Neural cell (in vitro differentiated cells): Measurements from ENCODE around the gene POGLUT2. TPM values are rescaled to one million over a fixed set of nuclear protein-coding genes. Genes with fewer than 3 reads are reported as not detected.
A peak's percentile ranks its signal among the peaks of the same experiment; 100 is the strongest.

Experiments
- H2AFZ ChIP-seq: fragments of 200-600, 300-800 bp; sonication (generic), shearing (Covaris generic); 2 replicates; pipeline ENCODE4 v1.6.0; 2014; ENCODE audit warnings: low read depth, mild to moderate bottlenecking, antibody characterized with exemption, low read length, moderate library complexity
- H3F3A ChIP-seq: fragments of 200-600 bp; shearing (Covaris generic); 2 replicates; pipeline ENCODE4 v1.6.1; 2016; ENCODE audit warnings: mild to moderate bottlenecking, moderate library complexity, mixed read lengths, antibody characterized with exemption, low read length; ENCODE audit not compliant: insufficient read depth, poor library complexity, severe bottlenecking
- H3K27ac ChIP-seq: fragments of 200-600, 300-800 bp; sonication (generic), shearing (Covaris generic); 2 replicates; pipeline ENCODE4 v1.5.1; 2014; ENCODE audit warnings: mild to moderate bottlenecking, low read length, moderate library complexity
- H3K27me3 ChIP-seq: fragments of 300-800, 200-600 bp; sonication (generic), shearing (Covaris generic); 2 replicates; pipeline ENCODE4 v1.6.0; 2014; ENCODE audit warnings: mild to moderate bottlenecking, low read depth, low read length, moderate library complexity; ENCODE audit not compliant: insufficient read depth
- H3K36me3 ChIP-seq: fragments of 300-800, 200-600 bp; sonication (generic), shearing (Covaris generic); 2 replicates; pipeline ENCODE4 v1.5.1; 2014; ENCODE audit warnings: mild to moderate bottlenecking, antibody characterized with exemption, low read length, moderate library complexity; ENCODE audit not compliant: insufficient read depth
- H3K4me2 ChIP-seq: fragments of 300-800, 200-600 bp; sonication (generic), shearing (Covaris generic); 2 replicates; pipeline ENCODE4 v1.6.0; 2014; ENCODE audit warnings: mild to moderate bottlenecking, low read length
- H3K4me3 ChIP-seq: fragments of 300-800, 200-600 bp; sonication (generic), shearing (Covaris generic); 2 replicates; pipeline ENCODE4 v1.5.1; 2014; ENCODE audit warnings: mild to moderate bottlenecking, low read length, moderate library complexity
- H3K79me2 ChIP-seq: fragments of 200-600 bp; shearing (Covaris generic); replicated peaks from 2 replicates; pipeline ENCODE4 v1.6.0; 2014; ENCODE audit warnings: mild to moderate bottlenecking, low read length, moderate library complexity; ENCODE audit not compliant: insufficient read depth
- H3K9ac ChIP-seq: fragments of 300-800, 200-600 bp; sonication (generic), shearing (Covaris generic); 2 replicates; pipeline ENCODE4 v1.6.1; 2016; ENCODE audit warnings: mild to moderate bottlenecking, low read length, mixed read lengths
- H3K9me2 ChIP-seq: fragments of 200-600 bp; shearing (Covaris generic); 2 replicates; pipeline ENCODE4 v1.6.1; 2016; ENCODE audit warnings: mild to moderate bottlenecking, low read length, mixed read lengths; ENCODE audit not compliant: insufficient read depth
- H3K9me3 ChIP-seq: fragments of 200-600, 300-800 bp; sonication (generic), shearing (Covaris generic); 2 replicates; pipeline ENCODE4 v1.6.1; 2016; ENCODE audit warnings: mild to moderate bottlenecking, mixed run types, low read length, moderate library complexity, mixed read lengths
- H4K20me1 ChIP-seq: fragments of 200-600 bp; shearing (Covaris generic); 2 replicates; pipeline ENCODE4 v1.6.1; 2016; ENCODE audit warnings: mild to moderate bottlenecking, mixed run types; ENCODE audit not compliant: insufficient read depth
- EP300 ChIP-seq: fragments of 450-650 bp; conservative IDR thresholded peaks from 2 replicates; pipeline ENCODE4 v1.6.1; 2014; ENCODE audit warnings: antibody characterized with exemption, mild to moderate bottlenecking, moderate library complexity; ENCODE audit not compliant: poor library complexity, severe bottlenecking
- EZH2 ChIP-seq: fragments of 200-600, 300-800 bp; shearing (Covaris generic), sonication (generic); IDR thresholded peaks from 2 replicates; pipeline ENCODE4 v1.6.1; 2014; ENCODE audit warnings: antibody characterized with exemption, low read length, borderline replicate concordance, mild to moderate bottlenecking; ENCODE audit not compliant: insufficient read depth, poor library complexity, severe bottlenecking
- MXI1 ChIP-seq: fragments of 450-650 bp; conservative IDR thresholded peaks from 2 replicates; pipeline ENCODE4 v1.6.1; 2014; ENCODE audit warnings: antibody characterized with exemption, mild to moderate bottlenecking; ENCODE audit not compliant: poor library complexity, severe bottlenecking
- POLR2AphosphoS5 ChIP-seq: IDR thresholded peaks from 2 replicates; pipeline ENCODE4 v1.6.1; 2012
- RAD21 ChIP-seq: fragments of 450-650 bp; conservative IDR thresholded peaks from 2 replicates; pipeline ENCODE4 v1.6.1; 2014; ENCODE audit warnings: antibody characterized with exemption, mild to moderate bottlenecking, moderate library complexity
- SMC3 ChIP-seq: fragments of 450-650 bp; conservative IDR thresholded peaks from 2 replicates; pipeline ENCODE4 v1.6.1; 2014; ENCODE audit warnings: antibody characterized with exemption, mild to moderate bottlenecking, moderate library complexity; ENCODE audit not compliant: poor library complexity
- TAF1 ChIP-seq: IDR thresholded peaks from 2 replicates; pipeline ENCODE4 v1.6.1; 2012; ENCODE audit warnings: low read depth
- polyA plus RNA-seq: library from polyadenylated mRNA; depleted of rRNA; stranded (reverse); fragments of >200 nt; gene quantifications from 2 replicates; pipeline ENCODE4 v1.2.3, GENCODE V29; 2014
- TF ChIP-seq, protein P1 (sequence below): IDR thresholded peaks from 2 replicates; pipeline ENCODE4 v1.6.1; 2012; ENCODE audit warnings: borderline replicate concordance
- TF ChIP-seq, protein P2 (sequence below): fragments of 450-650 bp; IDR thresholded peaks from 2 replicates; pipeline ENCODE4 v1.5.1; 2014; ENCODE audit warnings: antibody characterized with exemption, mild to moderate bottlenecking, moderate library complexity; ENCODE audit not compliant: poor library complexity, severe bottlenecking

Gene POGLUT2
- polyA plus RNA-seq, 1 donor from 2014 or later, result 51.7 TPM

DNA sequence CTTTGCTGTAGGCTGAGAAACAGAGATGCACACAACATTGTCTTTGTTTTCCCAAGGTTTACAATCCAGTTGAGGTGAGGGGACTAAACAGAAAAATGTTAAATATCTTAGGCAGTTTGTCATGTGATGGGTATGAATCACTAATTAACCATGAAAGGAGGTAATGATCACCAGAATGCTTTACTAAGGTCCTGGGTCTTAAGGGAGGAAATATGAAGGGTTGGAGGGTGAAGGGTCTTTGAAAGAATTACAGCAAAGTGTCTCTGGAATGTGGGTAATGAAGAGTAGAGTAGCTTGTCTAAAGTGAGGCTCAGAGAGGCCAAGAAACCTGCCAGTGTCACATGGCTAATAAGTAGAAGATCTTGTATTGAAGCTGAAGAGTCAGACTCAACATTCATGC lies 19.1 kb upstream of the POGLUT2 start:
- Histone ChIP-seq H3K9ac (no peak overlapping the region), H3K9me3 (no peaks in the 10 kb centered on the region), H3F3A (no peaks in the 10 kb centered on the region), H3K79me2 (no peaks in the 10 kb centered on the region), H2AFZ (no peak overlapping the region), H3K9me2 (no peaks in the 10 kb centered on the region), H4K20me1 (no peaks in the 10 kb centered on the region), H3K36me3 (no peaks in the 10 kb centered on the region), H3K27me3 (no peaks in the 10 kb centered on the region), H3K4me2 (no peak overlapping the region), H3K27ac (peak overlapping the region; percentile 42), H3K4me3 (no peak overlapping the region)
- TF ChIP-seq POLR2AphosphoS5 (no peak), EZH2 (no peak), SMC3 (no peak), EP300 (no peak), TAF1 (no peak), MXI1 (no peak), RAD21 (no peak)
- TF ChIP-seq, protein P1, sequence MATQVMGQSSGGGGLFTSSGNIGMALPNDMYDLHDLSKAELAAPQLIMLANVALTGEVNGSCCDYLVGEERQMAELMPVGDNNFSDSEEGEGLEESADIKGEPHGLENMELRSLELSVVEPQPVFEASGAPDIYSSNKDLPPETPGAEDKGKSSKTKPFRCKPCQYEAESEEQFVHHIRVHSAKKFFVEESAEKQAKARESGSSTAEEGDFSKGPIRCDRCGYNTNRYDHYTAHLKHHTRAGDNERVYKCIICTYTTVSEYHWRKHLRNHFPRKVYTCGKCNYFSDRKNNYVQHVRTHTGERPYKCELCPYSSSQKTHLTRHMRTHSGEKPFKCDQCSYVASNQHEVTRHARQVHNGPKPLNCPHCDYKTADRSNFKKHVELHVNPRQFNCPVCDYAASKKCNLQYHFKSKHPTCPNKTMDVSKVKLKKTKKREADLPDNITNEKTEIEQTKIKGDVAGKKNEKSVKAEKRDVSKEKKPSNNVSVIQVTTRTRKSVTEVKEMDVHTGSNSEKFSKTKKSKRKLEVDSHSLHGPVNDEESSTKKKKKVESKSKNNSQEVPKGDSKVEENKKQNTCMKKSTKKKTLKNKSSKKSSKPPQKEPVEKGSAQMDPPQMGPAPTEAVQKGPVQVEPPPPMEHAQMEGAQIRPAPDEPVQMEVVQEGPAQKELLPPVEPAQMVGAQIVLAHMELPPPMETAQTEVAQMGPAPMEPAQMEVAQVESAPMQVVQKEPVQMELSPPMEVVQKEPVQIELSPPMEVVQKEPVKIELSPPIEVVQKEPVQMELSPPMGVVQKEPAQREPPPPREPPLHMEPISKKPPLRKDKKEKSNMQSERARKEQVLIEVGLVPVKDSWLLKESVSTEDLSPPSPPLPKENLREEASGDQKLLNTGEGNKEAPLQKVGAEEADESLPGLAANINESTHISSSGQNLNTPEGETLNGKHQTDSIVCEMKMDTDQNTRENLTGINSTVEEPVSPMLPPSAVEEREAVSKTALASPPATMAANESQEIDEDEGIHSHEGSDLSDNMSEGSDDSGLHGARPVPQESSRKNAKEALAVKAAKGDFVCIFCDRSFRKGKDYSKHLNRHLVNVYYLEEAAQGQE, result no peak
- TF ChIP-seq, protein P2, sequence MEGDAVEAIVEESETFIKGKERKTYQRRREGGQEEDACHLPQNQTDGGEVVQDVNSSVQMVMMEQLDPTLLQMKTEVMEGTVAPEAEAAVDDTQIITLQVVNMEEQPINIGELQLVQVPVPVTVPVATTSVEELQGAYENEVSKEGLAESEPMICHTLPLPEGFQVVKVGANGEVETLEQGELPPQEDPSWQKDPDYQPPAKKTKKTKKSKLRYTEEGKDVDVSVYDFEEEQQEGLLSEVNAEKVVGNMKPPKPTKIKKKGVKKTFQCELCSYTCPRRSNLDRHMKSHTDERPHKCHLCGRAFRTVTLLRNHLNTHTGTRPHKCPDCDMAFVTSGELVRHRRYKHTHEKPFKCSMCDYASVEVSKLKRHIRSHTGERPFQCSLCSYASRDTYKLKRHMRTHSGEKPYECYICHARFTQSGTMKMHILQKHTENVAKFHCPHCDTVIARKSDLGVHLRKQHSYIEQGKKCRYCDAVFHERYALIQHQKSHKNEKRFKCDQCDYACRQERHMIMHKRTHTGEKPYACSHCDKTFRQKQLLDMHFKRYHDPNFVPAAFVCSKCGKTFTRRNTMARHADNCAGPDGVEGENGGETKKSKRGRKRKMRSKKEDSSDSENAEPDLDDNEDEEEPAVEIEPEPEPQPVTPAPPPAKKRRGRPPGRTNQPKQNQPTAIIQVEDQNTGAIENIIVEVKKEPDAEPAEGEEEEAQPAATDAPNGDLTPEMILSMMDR, result no peak

DNA sequence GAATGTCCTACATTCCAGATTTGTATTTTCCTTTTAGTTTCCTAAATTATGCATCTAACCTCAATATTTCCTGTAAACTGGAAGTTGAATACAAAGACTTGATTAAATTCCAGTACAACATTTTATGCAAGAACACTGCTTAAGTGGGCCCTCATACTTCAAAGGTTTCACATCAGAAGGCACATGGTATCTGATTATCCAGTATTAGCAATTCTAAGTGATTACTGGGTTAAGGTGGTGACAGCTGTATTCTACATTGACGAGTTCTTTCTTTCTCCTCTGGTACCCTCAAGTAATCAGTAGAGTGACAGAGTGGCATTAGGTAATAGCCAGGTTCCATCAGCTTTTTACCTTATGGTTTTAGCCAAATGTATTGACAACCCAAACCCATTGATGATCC lies 18.5 kb upstream of the POGLUT2 start:
- Histone ChIP-seq H3K4me3 (no peak overlapping the region), H3F3A (no peaks in the 10 kb centered on the region), H3K9ac (no peak overlapping the region), H2AFZ (no peak overlapping the region), H3K9me3 (no peaks in the 10 kb centered on the region), H3K79me2 (no peaks in the 10 kb centered on the region), H3K27ac (peak overlapping the region; percentile 42), H3K36me3 (no peaks in the 10 kb centered on the region), H3K4me2 (no peak overlapping the region), H4K20me1 (no peaks in the 10 kb centered on the region), H3K9me2 (no peaks in the 10 kb centered on the region), H3K27me3 (no peaks in the 10 kb centered on the region)
- TF ChIP-seq, protein P1, result no peak
- TF ChIP-seq EP300, result peak; percentile 34
